HG02840 (cell line): ENCODE data around the gene ZNF581.
A peak's percentile ranks its signal among the peaks of the same experiment; 100 is the strongest.

Source experiments
- ATAC-seq: cut with Tn5 transposase; IDR thresholded peaks from one replicate; pipeline ENCODE4 v1.9.1; 2021; ENCODE audit warnings: mild to moderate bottlenecking, moderate library complexity, moderate number of reproducible peaks; ENCODE audit not compliant: unreplicated experiment, low FRiP score

ZNF581 gene

GRCh38 chr19:55624109-55625003 is 19.1 kb upstream of the ZNF581 start, which contains the start of gene ZNF784:
Gene ZNF784, minus strand, starts transcription at chr19:55624566. Its CDS starts 5 bp downstream, at chr19:55624561.
- peak; percentile 49 for ATAC-seq

GRCh38 chr19:55625004-55625326 is 18.5 kb upstream of the ZNF581 start:
- peak; percentile 7 for ATAC-seq

- no peak for ATAC-seq
Observed at GRCh38 chr19:55626350-55626749, 17.1 kb upstream of the ZNF581 start.

GRCh38 chr19:55632463-55632834 is 11.0 kb upstream of the ZNF581 start:
- no peak for ATAC-seq

GRCh38 chr19:55633861-55634260 is 9.6 kb upstream of the ZNF581 start:
- ATAC-seq, result no peak

GRCh38 chr19:55635334-55635717 is 8.1 kb upstream of the ZNF581 start:
- no peak for ATAC-seq

- no peak for ATAC-seq
Observed at GRCh38 chr19:55635856-55636440, 7.5 kb upstream of the ZNF581 start.

GRCh38 chr19:55636723-55637122 is 6.7 kb upstream of the ZNF581 start:
- no peak for ATAC-seq

- no peak for ATAC-seq
Observed at GRCh38 chr19:55637534-55637933, 5.9 kb upstream of the ZNF581 start.

- no peak for ATAC-seq
Observed at GRCh38 chr19:55638864-55639359, 4.5 kb upstream of the ZNF581 start.

- no peak for ATAC-seq
Observed at GRCh38 chr19:55640043-55640576, 3.3 kb upstream of the ZNF581 start.

- ATAC-seq, result no peak
Observed at GRCh38 chr19:55640577-55641425, 2.6 kb upstream of the ZNF581 start, which contains the start of gene ZNF580. Gene ZNF580, plus strand, starts transcription at chr19:55641002. Its CDS starts 1,507 bp downstream, at chr19:55642509.

- ATAC-seq, result no peak
Observed at GRCh38 chr19:55641426-55642152, 1.9 kb upstream of the ZNF581 start.

GRCh38 chr19:55642153-55643002 is 1.1 kb upstream of the ZNF581 start:
- ATAC-seq, result no peak

GRCh38 chr19:55643887-55644176 is 383 bp downstream of the ZNF581 start:
- ATAC-seq, result no peak

GRCh38 chr19:55644191-55644833 is 863 bp downstream of the ZNF581 start:
- ATAC-seq, result no peak

GRCh38 chr19:55644842-55645511 is 1.5 kb downstream of the ZNF581 start:
- ATAC-seq, result no peak

- ATAC-seq, result no peak
Observed at GRCh38 chr19:55645512-55645881, 2.0 kb downstream of the ZNF581 start.
